ENCODE results near the gene TMEM151A.
"Not testable (repeated sequence)": the region's sequence is repeated elsewhere in the genome, so short reads cannot be mapped to it uniquely, and the experiment has no call there.

The TMEM151A gene

GRCh38 chr11:66267379-66268243, 24.1 kb upstream of the TMEM151A start:
- DNase-seq (ENCODE audit: low read depth in 2 of 2): peak; percentile 88

GRCh38 chr11:66268244-66268951, 23.3 kb upstream of the TMEM151A start, which contains the start of gene RAB1B:
Gene RAB1B (plus strand): TSS chr11:66268639. CDS start chr11:66268680, 41 bp downstream.
- DNase-seq (ENCODE audit: low read depth in 2 of 2): peak; percentile 100

- DNase-seq (ENCODE audit: low read depth in 2 of 2): no peak
Measured at GRCh38 chr11:66268952-66269905, 22.5 kb upstream of the TMEM151A start.

DNA sequence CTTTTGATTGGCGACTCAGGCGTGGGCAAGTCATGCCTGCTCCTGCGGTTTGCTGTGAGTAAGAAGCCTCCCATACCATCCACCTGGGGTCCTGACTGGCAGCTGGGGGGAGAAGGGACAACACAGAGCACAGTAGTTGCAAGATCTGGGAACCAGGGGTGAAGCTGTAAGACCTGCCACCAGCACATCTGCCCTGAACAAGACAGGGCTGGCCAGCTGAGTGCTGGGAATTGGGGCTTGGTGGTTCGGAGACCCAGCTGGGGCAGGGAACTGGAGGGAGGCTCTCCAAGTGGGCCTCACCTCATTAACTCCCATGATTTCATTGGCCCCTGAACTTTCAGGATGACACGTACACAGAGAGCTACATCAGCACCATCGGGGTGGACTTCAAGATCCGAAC, 19.9 kb upstream of the TMEM151A start:
- no peak for DNase-seq (ENCODE audit: low read depth in 2 of 2)

GRCh38 chr11:66272596-66272995, 19.1 kb upstream of the TMEM151A start:
- no peak for DNase-seq (ENCODE audit: low read depth in 2 of 2)

- no peak for DNase-seq (ENCODE audit: low read depth in 2 of 2)
Measured at GRCh38 chr11:66274219-66274618, 17.5 kb upstream of the TMEM151A start.

DNA sequence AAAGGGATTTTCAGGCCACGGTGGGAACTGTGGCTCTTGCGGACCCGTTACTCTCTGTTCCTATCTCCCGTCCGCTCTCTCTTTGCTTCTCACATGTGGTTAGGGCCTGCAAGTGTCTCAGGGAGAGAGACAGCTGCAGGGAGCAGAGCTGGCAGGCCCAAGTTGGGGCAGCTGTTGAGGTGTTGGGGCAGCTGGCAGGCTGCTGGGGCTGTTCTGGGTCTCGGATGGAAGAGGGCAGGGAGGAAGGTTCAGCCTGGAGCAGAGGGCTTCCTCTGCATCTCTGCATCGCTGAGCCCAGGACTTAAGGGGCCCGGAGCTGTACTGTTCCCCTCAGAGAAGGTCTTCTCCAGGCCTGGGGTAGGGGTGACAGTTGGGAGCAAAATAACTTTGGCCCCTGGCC, 16.3 kb upstream of the TMEM151A start:
- no peak for DNase-seq (ENCODE audit: low read depth in 2 of 2)

- DNase-seq (ENCODE audit: low read depth in 2 of 2): no peak
Measured at GRCh38 chr11:66275984-66276612, 15.6 kb upstream of the TMEM151A start.

DNA sequence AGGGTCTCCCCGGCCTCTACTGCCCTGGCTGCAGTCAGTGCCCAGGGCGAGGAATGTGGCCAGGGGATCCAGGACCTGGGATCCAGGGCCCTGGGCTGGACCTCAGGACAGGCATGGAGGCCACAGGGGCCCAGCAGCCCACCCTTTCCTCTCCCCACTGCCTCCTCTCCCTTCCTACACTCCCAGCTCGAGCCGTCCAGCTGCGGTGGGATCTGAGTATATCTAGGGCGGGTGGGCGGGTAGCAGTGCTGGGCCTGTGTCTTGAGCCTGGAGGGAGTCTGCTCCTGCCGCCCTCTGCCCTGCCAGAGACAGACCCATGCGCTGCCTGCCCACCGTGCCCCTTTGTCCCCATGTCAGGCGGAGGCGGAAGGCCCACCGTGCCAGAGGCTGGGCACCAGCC, 15.1 kb upstream of the TMEM151A start:
- not testable (repeated sequence) for DNase-seq (ENCODE audit: low read depth in 2 of 2)

GRCh38 chr11:66277064-66277463, 14.6 kb upstream of the TMEM151A start:
- DNase-seq (ENCODE audit: low read depth in 2 of 2): not testable (repeated sequence)

DNA sequence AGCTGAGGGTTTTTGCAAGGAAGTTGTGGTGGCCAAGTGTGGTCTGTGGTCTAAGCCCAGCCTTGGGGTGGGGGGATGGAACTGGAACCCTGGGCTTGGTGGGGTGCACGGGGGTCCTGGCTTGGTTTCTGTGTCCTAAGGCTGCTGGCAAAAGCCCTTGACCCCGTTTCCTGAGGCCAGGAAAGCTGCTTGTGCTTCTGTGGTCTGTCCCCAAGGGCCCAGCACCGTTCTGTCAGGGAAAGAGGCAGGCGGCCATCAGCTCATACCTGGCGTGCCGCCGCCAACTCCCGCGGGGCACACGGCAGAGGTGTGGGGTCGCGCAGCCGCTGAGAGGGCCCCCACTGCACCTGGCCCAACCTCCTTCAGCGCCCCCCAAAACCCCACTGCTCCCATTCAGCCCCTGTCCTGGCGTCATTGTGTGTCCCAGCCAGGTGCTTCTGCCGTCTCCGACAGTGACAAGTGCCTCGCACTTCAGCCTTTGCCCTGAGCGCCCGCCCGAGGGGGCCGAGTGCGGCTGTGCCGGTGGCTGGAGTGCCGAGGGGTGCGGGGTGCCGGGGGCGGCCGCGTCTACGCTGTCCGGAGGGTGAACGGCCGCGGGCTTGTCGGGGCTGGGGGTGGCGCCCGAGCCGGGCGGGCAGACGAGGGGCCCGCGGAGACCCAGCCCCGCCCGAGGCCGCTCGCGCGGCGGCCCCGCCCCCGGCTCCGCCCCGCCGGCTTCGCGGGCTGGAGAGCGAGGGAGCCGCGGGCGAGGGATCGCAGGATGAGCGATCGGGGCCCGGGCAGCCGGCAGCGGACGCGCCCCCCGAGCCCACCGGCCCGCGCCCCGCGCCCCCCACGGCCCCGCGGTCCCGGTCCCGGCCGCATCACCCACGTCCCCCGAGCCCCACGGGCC, 14.0 kb upstream of the TMEM151A start, which contains the start of gene CNIH2:
Gene CNIH2, plus strand, starts transcription at position 705 of the 892 bp plus-strand sequence. CDS start 282 bp downstream, outside the sequence.
- no peak for DNase-seq (ENCODE audit: low read depth in 2 of 2)

- DNase-seq (ENCODE audit: low read depth in 2 of 2): no peak
Measured at GRCh38 chr11:66278363-66279091, 13.2 kb upstream of the TMEM151A start.

DNA sequence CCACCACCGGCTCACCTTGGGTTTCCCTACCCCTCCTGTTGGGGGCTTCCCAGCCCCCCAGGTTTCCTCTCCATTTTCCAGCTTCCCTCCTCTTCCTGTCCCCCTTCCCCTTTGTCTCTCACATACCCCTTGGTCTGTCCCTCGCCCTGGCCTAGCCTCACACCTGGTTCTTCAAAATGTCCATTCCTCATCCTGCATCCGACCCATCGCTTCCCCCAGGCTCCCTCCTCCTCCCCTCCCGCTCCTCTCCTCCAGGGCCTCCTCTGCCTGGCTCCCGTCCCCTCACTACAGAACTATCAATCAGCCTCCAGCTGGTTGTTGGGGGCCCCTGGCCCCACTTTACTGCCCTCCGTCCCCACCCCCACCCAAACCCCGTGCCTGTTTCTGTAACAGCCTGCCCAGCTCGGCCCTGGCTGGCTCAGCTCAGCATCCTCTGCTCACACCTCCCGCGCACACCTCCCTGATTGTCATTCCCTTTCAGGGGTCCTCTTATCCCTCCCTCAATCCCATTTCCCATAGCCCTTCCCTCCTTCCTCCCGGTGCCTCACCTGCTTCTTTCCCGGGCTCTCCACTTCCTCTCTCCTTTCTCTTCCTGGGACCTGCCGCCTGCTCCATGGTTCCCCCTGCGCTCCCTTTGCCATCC, 12.5 kb upstream of the TMEM151A start:
- DNase-seq (ENCODE audit: low read depth in 2 of 2): no peak

- DNase-seq (ENCODE audit: low read depth in 2 of 2): no peak
Measured at GRCh38 chr11:66280428-66280827, 11.3 kb upstream of the TMEM151A start.

GRCh38 chr11:66281001-66281400, 10.7 kb upstream of the TMEM151A start:
- DNase-seq (ENCODE audit: low read depth in 2 of 2): no peak

- DNase-seq (ENCODE audit: low read depth in 2 of 2): no peak
Measured at GRCh38 chr11:66281776-66282467, 9.8 kb upstream of the TMEM151A start.

DNA sequence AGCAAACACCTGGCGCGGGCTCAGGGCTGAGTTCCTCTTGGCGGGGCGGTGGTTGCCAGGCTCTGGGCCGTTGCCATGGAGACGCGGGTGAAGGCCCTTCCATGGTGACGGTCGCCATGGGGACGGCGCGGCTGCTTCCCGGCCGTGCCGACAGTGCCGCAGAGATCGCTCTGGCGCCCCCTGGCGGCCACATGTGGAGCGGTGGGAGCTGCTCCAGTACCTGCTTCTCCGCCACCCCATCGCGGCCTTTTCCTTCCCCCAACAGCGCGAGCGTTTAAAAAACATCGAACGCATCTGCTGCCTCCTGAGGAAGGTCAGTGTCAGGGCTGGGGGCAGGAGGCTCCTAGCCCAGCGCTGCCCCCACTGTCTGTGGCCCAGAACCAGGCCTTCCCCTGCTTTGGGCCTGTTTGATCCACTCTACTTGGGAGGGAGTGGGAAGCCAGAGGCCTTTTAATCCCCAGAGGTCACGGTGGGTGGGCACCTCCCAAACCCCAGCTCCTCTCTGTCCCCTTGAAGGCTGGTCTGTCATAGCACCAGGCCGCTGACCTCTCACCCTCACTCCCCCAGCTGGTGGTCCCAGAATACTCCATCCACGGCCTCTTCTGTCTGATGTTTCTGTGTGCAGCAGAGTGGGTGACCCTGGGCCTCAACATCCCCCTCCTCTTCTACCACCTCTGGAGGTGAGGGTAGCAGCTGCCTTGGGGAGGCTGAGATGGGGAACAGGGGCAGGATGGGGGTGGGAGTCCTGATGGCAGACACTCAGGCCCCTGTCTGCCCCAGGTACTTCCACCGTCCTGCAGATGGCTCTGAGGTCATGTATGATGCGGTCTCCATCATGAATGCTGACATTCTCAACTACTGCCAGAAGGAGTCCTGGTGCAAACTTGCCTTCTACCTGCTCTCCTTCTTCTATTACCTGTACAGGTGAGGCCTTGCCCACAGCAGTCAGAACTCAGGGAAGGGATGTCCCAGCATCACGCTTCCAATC, 8.9 kb upstream of the TMEM151A start:
- peak; percentile 99 to 100 for DNase-seq (ENCODE audit: low read depth in 2 of 2)
